H1 (cell line): ENCODE data around the gene KLHL3. TPM values are rescaled to one million over a fixed set of nuclear protein-coding genes. Genes with fewer than 3 reads are reported as not detected.

Experiments used
- CHD7 ChIP-seq: fragments of 300-600 bp; sonication (generic); IDR thresholded peaks from 2 replicates; pipeline ENCODE4 v1.7.1; 2012; ENCODE audit warnings: low read length, moderate library complexity, mild to moderate bottlenecking, inconsistent platforms; ENCODE audit not compliant: insufficient replicate concordance
- polyA plus RNA-seq, 7 experiments: library from polyadenylated mRNA; depleted of rRNA in 3 of 7; stranded (reverse) in 5 of 7; unstranded in 2 of 7; fragments of >200 nt in 5 of 7; fragments of 200-250 nt in 2 of 7; gene quantifications; 1 replicate in 5 of 7; 2 replicates in 1 of 7; 4 replicates in 1 of 7; pipeline versions ENCODE4 v1.2.1 to v1.2.3, GENCODE V29; 2011 to 2013; ENCODE audit warnings: missing spikeins in 2 of 7, mixed read lengths in 2 of 7
- total RNA-seq: library from RNA; stranded (reverse); fragmentation: NEBNext Ultra II Directional; extraction: Animal tissue kit (Norgen Biotek cat#: 25700); gene quantifications from 2 replicates; pipeline ENCODE4 v1.2.1, GENCODE V29; 2021

KLHL3 gene
- total and polyA plus RNA-seq, 2 of the 8 experiments (the other 6 are each of a cell fraction or from before 2014, with no cell fraction given): 7.4 to 13.7 TPM

DNA sequence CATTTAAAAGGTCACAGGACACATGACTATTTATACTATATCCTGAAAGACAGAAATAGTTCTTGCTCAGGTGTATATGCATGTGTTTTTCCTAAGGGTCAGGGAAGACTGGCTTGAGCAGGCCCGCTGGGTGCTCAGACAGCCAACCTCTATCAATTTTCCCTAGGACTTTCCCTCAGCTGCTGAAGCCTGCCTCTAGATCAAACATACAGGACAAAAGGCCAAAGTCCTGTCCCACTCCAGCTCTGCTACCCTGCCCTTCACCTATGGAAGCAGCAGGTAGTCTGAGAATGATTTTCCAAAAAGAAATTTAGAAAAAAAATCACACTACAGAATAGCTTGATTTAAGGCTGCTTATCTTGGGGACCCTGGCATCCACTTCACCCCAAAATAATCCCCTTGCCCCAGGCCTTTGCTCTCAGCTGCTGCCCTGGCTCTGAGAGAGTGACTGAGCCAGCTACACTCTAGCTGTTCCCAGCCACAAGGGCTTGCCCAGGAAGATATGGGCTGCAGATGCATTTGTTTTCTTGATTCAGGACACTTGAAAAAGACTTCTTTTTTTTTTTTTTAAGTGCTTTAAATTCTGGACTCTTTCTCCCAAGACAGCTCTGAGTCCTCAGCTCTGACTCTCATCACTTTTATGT is 42.5 kb downstream of the KLHL3 start (continued):
- TF ChIP-seq CHD7: no peak
